GM15510 (cell line): Measurements from ENCODE around the gene EFNA5.

Source experiments
- POLR2A ChIP-seq: IDR thresholded peaks from 3 replicates; pipeline ENCODE4 v1.6.1; 2011; ENCODE audit warnings: borderline replicate concordance; ENCODE audit not compliant: insufficient read length; ENCODE audit errors: extremely low read depth

The EFNA5 gene

DNA sequence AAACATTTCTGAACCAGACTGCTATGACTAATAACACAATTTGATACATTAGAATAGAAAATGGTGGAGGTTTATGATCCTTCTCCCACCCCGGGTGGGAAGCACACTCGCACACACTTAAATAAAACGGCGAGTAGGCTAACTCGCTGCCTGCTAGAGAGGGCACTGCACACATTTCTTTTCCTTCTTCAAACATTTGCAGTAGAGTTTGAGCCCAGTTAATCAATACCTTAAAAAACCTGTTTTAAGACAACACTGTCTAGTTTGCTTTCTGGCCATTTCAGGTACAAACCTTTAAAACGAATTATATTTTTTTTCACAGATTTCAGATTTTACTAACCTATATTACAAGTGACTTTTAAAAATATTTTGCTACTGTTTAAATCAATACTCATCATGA lies 63.5 kb downstream of the EFNA5 start:
- TF ChIP-seq POLR2A, result no peak

DNA sequence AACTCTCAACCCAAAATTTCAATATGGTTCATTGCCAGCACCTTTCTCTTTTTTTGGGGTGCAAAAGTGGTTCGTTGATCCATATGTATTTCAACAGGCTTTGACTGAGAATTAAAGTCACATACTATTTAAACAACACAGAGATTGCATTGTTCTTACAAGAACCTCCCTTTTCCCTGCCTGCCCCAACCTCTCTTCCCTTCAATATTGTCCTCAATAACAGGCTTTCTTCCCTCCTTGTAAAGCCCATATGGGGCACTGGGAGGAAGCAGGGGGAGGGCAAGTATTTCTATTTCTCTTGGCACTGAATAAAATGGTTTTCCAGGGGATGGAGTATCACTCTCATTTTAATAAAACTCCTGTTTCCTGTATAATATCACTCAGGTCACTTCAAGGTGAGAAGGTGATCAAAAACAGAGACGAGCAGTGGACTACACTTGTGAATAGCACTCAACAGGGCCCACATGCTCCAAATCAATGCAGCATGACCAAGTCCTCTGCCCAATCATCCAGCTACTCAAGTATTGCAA lies 65.1 kb downstream of the EFNA5 start:
- no peak for TF ChIP-seq POLR2A

DNA sequence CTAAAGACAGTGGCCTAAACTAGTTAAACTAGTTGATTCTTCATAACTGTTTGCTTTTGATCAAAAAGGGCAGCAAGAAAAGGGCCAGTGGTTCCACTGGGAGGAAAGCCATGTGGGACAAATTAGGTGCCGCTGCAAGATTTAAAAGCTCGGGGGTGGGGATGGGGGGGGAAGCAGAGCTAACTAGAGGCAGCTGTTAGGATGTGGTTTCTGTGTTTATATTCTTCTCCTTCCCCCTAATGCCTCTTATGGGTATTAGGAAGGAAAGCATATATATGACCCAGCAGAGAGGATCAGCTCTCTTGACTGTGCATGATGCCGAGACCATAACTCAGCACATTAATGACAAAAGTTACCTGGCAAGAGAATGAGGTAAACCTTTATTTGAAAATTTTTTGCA lies 65.7 kb downstream of the EFNA5 start:
- TF ChIP-seq POLR2A, result no peak

DNA sequence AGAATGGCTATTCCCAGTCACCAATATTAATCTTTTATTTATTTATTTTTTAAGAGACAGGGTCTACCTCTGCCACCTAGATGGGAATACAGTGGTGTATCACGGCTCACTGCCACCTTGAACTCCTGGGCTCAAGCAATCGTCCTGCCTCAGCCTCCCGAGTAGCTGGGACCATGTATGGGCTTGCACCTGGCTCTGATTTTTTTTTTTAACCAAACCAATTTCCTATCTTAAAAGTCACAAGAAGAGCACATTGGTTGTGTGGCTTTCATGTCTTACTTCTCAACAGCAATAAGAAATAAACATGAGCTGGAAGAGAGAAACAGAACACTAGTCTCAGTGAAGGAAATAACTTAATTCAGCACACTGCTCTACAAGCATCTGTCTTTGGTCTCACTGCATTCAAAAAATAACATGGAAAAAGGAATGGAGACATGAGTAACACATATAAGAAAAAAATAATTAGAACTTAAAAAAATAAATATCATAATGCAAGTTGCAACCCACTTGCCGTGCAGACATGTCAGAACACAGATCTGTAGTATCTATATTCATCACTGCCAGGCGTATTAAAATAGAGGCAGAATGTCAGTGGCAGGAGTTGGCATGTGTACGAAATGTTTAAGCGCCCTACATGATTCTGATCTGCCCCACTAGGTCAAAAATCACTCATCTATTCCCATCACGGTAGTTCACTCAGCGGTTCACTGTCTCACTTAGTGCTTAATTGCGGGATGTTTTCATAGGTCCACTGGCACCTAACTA lies 66.4 kb downstream of the EFNA5 start:
- TF ChIP-seq POLR2A, result no peak

DNA sequence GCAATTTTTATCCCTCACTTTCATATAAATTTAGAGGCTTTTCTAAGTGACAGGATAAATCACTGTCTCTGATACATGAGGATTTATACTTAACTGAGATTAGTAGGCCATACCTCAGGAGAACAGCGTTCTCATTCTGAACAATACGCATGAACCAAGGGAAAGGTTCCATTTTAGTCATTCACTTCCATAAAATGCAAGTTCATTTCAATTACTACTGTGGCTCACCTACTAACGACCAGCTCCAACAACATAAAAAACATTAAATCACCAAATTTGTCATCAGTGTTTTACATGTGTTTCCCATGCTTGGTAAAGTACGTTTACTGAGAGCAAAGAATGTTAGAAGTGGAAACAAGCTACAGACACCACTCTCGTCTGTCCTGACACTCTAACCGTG lies 67.4 kb downstream of the EFNA5 start:
- TF ChIP-seq POLR2A, result no peak

DNA sequence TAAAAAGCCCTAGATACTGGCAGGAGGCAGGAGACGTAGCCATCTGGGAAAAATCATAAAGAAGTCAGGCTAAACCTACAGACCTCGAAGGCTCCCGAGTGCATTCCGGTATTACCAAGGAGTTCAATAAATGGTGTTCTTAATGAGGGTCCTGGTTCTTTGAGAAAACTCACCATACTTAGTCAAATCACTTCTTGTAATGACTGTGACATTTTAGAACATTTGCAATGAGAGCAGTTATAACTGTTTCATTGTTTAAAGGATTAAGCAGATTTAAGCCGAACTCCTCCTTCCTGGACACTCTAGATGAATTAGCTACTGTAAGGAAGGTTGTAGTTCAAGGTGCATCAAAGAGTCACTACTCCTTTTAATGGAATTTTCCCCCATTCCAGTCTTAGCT lies 67.8 kb downstream of the EFNA5 start:
- no peak for TF ChIP-seq POLR2A

DNA sequence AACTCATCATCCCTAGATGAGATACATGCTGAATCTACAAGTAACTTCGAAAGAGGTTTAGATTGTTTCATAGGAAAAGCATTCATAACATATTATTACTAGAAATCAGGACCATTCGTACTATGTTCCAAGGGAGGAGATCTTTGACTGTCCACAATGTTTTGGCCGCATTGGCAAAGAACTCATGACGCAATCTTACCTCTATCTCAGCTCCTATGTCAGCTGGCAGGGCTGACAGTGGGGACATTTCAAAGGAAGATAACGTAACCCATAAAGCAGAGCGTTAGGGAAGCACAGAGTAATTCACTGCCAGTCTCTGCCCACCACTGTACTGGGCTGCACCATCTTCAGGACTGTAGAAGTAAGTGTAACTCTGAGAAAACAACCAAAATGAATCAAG lies 69.7 kb downstream of the EFNA5 start:
- TF ChIP-seq POLR2A, result no peak

DNA sequence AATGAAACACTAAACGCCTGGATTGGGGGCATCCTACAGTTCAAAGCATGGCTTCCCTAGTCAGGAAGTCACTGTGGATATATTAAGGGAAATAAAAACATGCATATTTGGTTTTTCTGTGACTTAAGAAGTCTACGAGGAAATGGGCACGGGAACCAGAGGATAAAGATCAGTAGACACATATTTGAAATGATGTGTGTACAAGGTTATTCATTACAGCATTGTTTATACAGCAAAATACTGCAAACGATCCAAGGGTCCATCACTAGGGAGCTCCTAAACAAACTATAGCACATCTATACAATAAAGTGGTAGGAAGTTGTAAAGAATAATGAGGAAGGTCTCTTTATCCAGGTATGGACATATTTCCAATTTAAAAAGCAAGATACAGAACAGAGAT lies 71.8 kb downstream of the EFNA5 start:
- TF ChIP-seq POLR2A, result no peak

DNA sequence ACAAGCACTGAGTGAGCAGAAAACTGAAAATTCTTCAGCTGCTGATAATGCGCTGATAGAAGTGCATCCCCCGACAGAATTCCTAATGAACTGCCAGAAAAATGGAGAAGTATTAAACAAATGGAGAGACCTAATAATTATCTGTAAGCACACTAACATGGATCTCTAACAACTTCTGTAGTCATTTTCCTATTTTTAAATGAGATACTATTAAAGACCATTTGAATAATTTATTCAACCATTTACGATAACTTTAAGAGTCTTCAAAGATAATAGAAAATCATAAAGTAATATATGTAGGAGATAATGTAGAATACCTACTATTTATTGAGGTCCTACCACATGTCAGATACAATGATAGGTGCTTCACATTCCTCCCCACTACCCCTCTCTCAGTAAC lies 72.9 kb downstream of the EFNA5 start:
- TF ChIP-seq POLR2A, result no peak

DNA sequence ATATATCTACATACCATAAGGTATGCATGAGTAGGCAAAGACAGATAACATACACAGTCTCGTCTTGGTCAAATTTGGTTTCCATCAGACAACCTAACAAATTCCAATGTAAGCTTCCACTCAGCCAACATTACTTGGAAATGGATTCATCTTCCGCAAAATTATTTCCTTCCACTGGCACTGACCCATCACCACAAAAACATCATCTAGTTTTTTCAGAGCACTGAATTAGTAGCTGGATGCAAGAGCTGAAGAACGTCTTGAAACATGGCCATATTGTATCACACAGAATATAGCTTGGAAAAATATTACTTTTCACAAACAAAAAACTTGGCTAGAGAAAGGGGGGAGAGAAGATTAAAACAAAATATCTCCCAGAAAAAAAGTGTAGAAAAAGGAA lies 73.5 kb downstream of the EFNA5 start:
- no peak for TF ChIP-seq POLR2A

DNA sequence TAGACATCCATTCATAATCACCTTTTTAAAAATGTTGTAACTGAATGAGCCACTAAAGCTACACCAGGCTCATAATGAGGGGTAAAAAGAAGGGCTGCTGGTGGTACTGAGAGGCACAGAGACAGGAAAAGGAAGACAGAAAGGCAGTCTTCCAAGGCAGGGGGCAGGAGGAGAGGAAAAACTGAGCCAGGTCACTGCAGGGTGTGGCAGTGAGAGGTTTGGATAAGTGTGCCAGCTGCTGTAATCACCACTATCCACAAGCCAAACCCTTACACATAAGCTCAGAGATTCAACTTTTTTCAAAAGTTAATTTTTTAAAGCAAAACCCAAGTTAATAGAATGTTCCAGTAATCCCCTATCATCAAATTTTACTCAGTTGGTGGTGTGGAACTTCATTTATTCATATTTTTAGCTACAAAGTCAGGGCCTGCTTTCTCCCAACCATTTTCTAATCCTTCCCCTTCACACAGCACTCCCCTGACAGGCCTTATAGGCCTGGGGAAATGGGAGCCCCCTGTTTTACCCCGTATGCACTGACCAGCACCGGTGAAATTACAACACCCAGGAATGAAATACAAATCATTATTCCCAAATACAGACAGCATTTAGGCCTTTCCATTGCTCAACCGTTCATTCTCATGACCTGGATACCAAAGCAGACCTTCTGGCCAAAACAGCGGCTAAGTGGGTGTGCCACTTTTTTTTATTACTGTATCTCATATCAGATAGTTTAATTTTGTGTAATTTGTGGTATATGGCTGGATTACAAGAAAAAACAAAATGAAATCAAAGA lies 76.3 kb downstream of the EFNA5 start:
- no peak for TF ChIP-seq POLR2A

DNA sequence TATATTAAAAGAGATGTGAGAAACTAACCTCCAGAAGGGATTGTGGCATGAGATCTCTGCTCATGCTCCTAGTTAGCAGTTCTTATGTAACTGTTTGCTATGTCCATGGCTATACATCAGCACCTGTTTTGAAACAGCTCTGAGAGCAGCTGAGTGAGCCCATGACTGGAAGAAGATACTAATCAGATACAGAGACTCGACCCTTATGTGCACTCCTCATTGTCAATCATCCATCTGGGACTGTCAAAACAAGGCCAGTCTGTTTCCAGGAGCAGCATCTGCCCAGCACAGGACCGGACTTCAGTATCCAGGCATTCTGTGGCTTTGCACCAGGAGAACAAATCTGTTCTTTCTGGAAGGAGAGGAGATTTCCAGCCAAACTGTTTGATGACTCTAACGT lies 77.7 kb downstream of the EFNA5 start:
- no peak for TF ChIP-seq POLR2A

DNA sequence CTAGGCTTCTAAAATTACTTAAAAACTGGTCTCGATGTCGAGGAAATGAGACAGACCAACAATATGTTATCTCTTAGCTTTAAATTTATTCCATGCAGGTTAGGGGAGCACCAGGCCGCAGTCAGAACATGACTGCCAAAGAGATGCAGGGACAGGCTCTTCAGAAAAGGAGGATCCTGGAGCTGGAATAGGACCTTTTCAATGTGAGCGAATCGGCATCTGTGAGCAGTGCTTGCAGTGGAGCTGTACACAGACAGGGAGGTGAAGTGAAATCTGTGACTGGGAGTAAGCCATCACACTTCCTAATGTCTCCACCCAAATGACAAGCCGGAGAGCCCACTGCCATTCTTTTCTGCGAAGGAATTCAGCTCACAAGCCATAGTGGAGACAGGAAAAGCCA lies 78.2 kb downstream of the EFNA5 start:
- TF ChIP-seq POLR2A, result no peak

DNA sequence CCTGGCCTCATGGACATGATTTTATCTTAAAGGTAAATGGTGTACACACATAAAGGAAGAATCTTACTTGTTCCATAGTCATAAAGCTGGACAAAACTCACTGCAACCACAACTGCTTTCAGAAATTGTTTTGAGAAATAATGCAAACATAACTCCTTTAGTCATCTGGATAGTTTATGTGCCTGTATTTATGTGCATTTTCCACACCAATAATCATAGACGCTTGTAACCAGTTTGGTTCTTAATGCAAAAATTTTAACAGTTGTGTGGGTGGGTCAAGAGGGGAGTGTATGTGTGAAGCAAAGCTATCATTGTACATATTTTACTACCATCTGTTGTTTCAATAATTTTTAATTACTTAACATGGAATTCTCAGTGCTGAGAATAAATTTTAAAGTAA lies 80.1 kb downstream of the EFNA5 start:
- TF ChIP-seq POLR2A, result no peak

DNA sequence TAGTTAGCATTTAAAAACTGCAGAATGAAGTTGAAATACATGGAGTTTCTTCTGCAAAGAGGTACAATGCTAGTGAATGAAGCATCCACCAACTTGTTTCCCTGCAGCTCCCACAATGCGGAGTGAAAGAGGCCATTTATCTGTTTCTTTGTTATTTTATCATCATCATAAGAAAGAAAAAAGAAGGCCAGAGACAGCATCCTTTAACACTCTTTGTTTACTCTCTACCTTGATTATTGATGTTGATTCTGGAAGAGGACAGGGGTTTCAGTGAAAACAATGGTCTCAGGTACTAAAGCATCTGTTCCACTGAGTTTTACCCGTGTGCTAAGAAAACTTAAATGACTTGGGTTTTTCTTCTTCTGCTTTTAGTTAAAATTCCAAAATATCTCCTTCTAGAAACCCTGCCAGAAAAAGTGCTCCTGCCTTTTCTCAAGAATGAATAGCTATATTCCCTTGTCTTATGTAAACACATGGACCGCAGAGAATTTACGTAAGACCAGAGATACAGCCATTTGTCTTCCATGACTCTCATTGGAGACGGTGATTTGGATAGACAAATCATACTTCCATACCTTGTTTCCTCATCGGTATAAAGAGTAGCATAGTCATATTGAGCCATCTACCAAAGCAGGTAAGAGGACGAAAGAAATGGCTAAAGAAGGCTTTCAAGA lies 81.1 kb downstream of the EFNA5 start:
- no peak for TF ChIP-seq POLR2A

DNA sequence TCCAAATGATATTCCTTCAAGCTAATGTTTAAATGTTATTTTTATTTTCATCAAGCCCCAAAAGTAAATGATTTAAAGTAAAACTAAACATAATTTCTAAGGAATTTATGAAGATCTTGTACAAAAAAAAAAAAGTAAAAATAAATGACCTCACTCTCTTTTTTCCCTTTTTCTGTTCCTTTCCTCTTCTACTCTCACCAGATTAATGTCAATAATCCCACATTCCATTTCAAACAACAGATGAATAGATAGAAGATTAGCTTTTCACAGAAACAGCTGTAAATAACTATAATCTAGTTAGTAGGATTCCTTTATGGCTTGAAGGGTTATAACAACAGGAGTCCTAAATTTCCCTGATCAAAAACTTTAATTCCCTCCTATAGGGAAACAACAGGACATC lies 88.1 kb downstream of the EFNA5 start:
- TF ChIP-seq POLR2A, result no peak
